Chondrocyte (in vitro differentiated cells): ENCODE data around the gene TNFAIP1. TPM values are rescaled to one million over a fixed set of nuclear protein-coding genes. Genes with fewer than 3 reads are reported as not detected.

Experiments
- DNase-seq: peaks from one replicate; pipeline ENCODE4 v3.0.0; 2021; ENCODE audit warnings: mixed read lengths, low spot score
- H3K27ac Mint-ChIP-seq: one replicate; pipeline ENCODE4 v1.8.0; 2021; ENCODE audit warnings: mild to moderate bottlenecking, moderate library complexity, mixed read lengths; ENCODE audit not compliant: unreplicated experiment
- H3K27me3 Mint-ChIP-seq: 2 replicates; pipeline ENCODE4 v1.8.0; 2021; ENCODE audit warnings: low read depth, mixed read lengths
- H3K36me3 Mint-ChIP-seq: 2 replicates; pipeline ENCODE4 v1.8.0; 2021; ENCODE audit warnings: low read depth, mixed read lengths
- H3K4me1 Mint-ChIP-seq: 2 replicates; pipeline ENCODE4 v1.8.0; 2021; ENCODE audit warnings: low read depth, mild to moderate bottlenecking, mixed read lengths
- H3K4me3 Mint-ChIP-seq: one replicate; pipeline ENCODE4 v1.8.0; 2021; ENCODE audit warnings: mild to moderate bottlenecking, moderate library complexity, mixed read lengths; ENCODE audit not compliant: unreplicated experiment
- H3K9me3 Mint-ChIP-seq: 2 replicates; pipeline ENCODE4 v1.8.0; 2021; ENCODE audit warnings: low read depth, mixed read lengths
- total RNA-seq: library from RNA; stranded (reverse); gene quantifications from 3 replicates; pipeline ENCODE4 v1.2.1, GENCODE V29; 2021
- TF ChIP-seq, protein P1 (sequence below): fragments of 200-600 bp; sonication (generic); IDR thresholded peaks from 2 replicates; pipeline ENCODE4 v1.5.0; 2021; ENCODE audit warnings: antibody characterized with exemption, mild to moderate bottlenecking, moderate library complexity

The TNFAIP1 gene
- total RNA-seq, 1 donor from 2014 or later: 79.5 TPM

DNA sequence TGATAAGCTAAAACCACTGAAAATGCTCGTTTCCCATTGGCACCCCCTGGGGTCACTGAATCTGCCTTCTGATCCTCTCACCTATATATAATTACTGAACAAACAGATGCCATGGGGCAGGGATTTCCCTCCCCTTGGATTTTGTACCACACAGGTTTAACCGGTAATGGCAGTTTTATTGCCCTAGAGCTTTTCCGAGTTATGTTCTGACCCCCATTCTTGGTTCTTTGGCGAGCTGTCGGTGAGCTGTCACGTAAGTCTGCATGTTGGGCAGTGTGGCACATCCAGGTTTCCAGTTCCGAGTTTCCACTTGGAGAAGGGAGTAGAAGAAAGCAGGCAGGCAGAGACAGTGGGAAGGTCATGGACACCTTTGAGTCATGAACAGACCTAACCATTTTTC, 9.4 kb upstream of the TNFAIP1 start:
- DNase-seq: no peak
- TF ChIP-seq, protein P1, sequence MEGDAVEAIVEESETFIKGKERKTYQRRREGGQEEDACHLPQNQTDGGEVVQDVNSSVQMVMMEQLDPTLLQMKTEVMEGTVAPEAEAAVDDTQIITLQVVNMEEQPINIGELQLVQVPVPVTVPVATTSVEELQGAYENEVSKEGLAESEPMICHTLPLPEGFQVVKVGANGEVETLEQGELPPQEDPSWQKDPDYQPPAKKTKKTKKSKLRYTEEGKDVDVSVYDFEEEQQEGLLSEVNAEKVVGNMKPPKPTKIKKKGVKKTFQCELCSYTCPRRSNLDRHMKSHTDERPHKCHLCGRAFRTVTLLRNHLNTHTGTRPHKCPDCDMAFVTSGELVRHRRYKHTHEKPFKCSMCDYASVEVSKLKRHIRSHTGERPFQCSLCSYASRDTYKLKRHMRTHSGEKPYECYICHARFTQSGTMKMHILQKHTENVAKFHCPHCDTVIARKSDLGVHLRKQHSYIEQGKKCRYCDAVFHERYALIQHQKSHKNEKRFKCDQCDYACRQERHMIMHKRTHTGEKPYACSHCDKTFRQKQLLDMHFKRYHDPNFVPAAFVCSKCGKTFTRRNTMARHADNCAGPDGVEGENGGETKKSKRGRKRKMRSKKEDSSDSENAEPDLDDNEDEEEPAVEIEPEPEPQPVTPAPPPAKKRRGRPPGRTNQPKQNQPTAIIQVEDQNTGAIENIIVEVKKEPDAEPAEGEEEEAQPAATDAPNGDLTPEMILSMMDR: no peak
- Mint-ChIP-seq H3K4me1 (peaks cover 12% of the 10 kb centered on the region), H3K27ac (no peak overlapping the region), H3K36me3 (peaks cover 6% of the 10 kb centered on the region), H3K9me3 (no peaks in the 10 kb centered on the region), H3K27me3 (no peaks in the 10 kb centered on the region), H3K4me3 (no peak overlapping the region)

DNA sequence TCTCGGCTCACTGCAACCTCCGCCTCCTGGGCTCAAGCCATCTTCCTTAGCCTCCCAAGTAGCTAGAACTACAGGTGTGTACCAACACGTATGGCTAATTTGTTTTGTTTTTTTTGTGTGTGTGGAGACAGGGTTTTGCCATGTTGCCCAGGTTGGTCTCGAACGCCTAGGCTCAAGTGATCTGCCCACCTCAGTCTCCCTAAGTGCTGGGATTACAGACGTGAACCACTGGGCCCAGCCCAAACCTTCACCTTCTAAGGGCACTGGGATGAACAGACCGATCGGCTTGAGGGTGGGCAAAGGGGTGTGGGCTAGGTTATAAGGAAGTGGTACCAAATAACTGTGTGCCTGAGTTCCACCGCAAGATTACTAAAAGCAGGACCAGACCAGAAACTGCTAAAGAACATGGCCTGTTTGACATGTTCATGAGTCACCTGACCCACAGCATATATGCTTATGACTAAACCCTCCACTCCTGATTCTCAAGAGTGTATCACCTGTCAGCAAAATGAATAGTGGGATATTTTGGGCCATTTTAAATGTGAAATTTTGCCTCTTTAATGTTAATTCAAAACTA, 8.4 kb upstream of the TNFAIP1 start:
- Mint-ChIP-seq H3K27ac (no peak overlapping the region), H3K9me3 (no peaks in the 10 kb centered on the region), H3K36me3 (peaks cover 11% of the 10 kb centered on the region), H3K4me1 (peaks cover 13% of the 10 kb centered on the region), H3K27me3 (no peaks in the 10 kb centered on the region), H3K4me3 (no peak overlapping the region)
- TF ChIP-seq, protein P1: no peak
- no peak for DNase-seq

DNA sequence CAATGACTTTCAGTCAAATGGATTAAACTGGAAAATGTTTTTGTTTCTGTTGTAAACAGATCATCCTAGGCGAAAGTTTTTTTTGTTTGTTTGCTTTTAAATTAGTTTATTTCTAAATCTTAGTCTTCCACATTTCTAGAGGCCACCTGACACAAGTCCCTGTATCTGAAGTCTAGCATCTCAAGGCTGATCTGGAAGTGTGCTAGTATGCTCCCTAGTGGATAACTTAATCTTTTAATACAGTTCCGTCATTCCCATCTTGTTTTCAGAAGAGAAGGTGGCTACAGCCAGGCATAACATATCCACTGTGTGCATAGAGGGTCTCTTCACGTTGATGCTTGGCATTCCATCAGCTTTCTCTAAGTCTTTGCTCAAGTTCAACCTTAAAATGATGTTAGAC, 7.9 kb upstream of the TNFAIP1 start:
- Mint-ChIP-seq H3K9me3 (no peaks in the 10 kb centered on the region), H3K36me3 (peaks cover 11% of the 10 kb centered on the region), H3K4me3 (no peak overlapping the region), H3K4me1 (peaks cover 18% of the 10 kb centered on the region), H3K27ac (no peak overlapping the region), H3K27me3 (no peaks in the 10 kb centered on the region)
- TF ChIP-seq, protein P1: peak; percentile 48
- no peak for DNase-seq

DNA sequence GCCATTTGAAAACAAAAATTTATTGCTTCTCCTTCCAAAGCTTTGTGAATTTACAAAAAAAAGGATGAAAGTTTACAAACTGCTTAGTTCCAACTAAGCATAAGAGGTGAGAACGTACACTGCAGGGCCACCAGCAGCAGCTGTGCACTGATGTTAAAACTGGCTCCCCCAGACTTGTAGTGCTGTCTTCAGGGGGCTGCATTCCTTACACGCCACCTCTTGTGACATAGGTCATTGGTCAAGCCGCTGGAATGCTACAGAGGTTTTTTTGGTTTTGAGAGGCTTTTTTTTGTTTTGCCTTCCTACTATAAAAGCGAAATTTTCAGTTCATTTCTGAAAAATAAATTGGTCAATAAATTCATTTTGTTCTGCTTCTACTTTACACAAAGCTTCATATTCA, 7.2 kb upstream of the TNFAIP1 start:
- no peak for DNase-seq
- H3K36me3 Mint-ChIP-seq: peaks cover 11% of the 10 kb centered on the region
- no peaks in the 10 kb centered on the region for H3K27me3 Mint-ChIP-seq
- peaks cover 22% of the 10 kb centered on the region for H3K4me1 Mint-ChIP-seq
- no peak overlapping the region for H3K27ac Mint-ChIP-seq
- TF ChIP-seq, protein P1: no peak
- H3K9me3 Mint-ChIP-seq: no peaks in the 10 kb centered on the region
- H3K4me3 Mint-ChIP-seq: no peak overlapping the region

DNA sequence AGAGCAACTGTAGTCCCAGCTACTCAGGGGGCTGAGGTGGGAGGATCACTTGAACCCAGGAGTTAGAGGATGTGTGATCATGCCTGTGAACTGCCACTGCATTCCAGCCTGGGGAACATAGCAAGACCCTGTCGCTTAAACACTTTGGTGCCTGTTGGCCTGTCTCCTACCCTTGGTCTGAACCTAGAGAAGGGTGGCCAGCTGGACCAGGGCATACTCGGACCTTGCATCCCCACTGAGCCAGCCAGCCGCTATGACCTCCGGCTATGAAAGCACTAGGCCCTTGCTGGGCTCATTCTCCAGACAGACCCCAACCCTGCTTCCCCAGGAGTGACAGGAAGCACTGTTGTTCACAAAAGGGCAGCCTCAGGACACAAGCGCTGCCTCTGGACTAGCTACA, 4.9 kb upstream of the TNFAIP1 start:
- H3K4me1 Mint-ChIP-seq: peaks cover 38% of the 10 kb centered on the region
- no peak overlapping the region for H3K27ac Mint-ChIP-seq
- H3K9me3 Mint-ChIP-seq: no peaks in the 10 kb centered on the region
- H3K4me3 Mint-ChIP-seq: no peak overlapping the region
- H3K27me3 Mint-ChIP-seq: no peaks in the 10 kb centered on the region
- TF ChIP-seq, protein P1: no peak
- peaks cover 11% of the 10 kb centered on the region for H3K36me3 Mint-ChIP-seq
- DNase-seq: no peak
